HG02759 (cell line): ENCODE data around the gene CWC22.
"Not testable (repeated sequence)": the region's sequence is repeated elsewhere in the genome, so short reads cannot be mapped to it uniquely, and the experiment has no call there.

Source experiments
- ATAC-seq: cut with Tn5 transposase; IDR thresholded peaks from one replicate; pipeline ENCODE4 v1.9.1; 2021; ENCODE audit warnings: mild to moderate bottlenecking, moderate library complexity; ENCODE audit not compliant: unreplicated experiment

CWC22 gene

GRCh38 chr2:180003559-180003958 is 3.5 kb downstream of the CWC22 start:
- ATAC-seq, result no peak

- no peak for ATAC-seq
Observed at GRCh38 chr2:180003073-180003472, 4.0 kb downstream of the CWC22 start.

GRCh38 chr2:180002198-180002770 is 4.8 kb downstream of the CWC22 start:
- ATAC-seq, result no peak

- ATAC-seq, result no peak
Observed at GRCh38 chr2:180001726-180002125, 5.4 kb downstream of the CWC22 start.

DNA sequence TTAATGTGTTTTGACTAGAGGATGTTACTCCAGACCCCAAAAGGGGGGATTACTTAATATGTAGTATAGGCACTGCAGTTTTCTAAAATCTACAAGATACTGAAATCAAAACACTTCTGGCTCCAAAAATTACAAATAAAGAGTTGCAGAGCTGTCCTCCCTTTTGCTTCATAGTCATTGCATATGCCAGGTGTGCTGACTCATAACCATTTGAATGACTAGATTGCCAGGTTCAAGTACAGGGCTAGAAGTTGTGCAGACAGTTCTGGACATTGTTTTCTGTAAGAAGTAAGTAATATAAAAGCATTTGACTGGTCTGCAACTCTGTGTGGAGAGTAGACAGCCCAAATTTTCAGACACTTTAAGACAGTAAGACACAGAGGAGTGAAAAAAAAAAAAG is 6.7 kb downstream of the CWC22 start:
- ATAC-seq, result peak; percentile 53

DNA sequence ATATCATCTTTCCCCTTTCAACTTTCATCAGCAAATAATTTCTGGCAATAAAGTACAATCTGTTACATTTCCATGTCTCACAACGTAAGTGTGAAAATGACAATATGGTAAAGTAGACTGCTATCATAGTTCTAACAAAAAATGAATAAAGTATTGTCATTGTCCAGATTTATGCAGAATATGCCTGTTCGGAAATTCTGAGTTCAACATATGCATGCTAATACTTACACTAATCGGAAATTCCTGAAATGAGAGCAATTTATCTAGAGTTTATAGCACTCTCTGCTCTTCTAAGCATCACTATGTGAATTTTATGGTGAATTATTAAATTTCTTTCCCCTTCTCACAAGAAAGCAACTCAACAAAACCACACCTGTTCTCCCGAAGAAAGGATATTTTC is 8.1 kb downstream of the CWC22 start:
- ATAC-seq, result no peak

DNA sequence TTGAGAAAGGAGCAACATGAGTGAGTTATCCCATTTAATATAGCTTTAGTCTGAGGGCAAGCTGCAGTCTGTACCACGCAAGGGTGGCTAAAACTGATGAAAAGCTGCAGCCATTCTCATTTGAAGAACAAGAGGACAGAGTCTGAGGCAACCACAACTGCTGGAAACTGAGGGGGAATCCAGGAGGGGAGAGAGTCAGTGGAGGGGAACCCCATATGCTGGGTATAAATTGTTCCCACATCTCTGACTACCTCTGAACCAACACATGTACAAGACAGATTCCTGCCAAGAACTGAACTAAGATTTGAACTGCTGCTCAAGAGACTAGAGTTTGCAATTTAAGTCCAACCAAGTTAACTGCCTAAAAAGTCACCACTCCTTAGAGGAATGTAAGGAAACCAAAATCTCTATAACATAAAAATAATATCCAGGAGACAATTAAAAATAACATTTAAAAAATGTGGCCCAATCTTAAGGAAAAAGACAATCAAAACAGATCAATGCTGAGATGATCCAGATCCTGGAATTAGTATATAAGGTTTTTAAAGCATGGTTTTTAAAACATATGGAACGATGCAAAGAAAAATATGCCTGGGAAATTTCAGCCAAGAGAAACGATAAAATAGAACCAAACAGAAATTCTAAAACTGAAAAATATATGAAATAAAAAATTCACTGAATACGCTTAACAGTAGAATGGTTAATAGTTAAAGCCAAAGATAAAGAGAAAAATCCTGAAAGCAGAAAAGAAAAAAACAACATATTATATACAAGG is 11.2 kb downstream of the CWC22 start:
- peak; percentile 70 for ATAC-seq

GRCh38 chr2:179991344-179991743 is 15.8 kb downstream of the CWC22 start:
- no peak for ATAC-seq

GRCh38 chr2:179990676-179991317 is 16.3 kb downstream of the CWC22 start:
- no peak for ATAC-seq

GRCh38 chr2:179987916-179988315 is 19.2 kb downstream of the CWC22 start:
- no peak for ATAC-seq

DNA sequence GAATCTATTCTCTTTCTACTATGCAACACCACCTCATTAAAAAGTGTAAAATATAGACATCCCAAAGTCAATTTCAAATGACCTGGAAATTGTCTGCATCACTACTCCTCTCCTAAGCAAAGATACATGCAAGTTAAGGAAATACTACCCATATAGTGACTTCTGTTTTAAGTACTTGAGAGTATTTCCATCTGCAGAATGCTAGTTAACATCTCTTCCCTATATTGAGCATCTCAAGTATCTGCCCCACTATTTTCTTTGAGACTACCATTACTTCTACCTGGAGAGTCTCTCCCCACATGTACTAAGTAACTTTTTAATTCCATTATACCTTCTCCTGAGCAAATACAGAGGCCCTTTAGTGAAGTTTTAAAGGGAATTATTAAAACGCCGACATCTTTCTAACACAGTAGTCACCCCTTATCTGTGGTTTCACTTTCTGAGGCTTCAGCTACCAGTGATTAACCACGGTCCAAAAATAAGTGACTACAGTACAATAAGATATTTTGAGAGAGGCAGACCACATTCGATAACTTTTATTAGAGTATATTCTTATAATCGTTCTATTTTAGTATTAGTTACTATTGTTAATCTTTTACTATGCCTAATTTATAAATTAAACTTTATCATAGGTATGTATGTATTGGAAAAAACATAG is 21.8 kb downstream of the CWC22 start:
- ATAC-seq, result peak; percentile 91

- no peak for ATAC-seq
Observed at GRCh38 chr2:179983250-179983932, 23.7 kb downstream of the CWC22 start.

GRCh38 chr2:179981085-179981484 is 26.0 kb downstream of the CWC22 start:
- no peak for ATAC-seq

DNA sequence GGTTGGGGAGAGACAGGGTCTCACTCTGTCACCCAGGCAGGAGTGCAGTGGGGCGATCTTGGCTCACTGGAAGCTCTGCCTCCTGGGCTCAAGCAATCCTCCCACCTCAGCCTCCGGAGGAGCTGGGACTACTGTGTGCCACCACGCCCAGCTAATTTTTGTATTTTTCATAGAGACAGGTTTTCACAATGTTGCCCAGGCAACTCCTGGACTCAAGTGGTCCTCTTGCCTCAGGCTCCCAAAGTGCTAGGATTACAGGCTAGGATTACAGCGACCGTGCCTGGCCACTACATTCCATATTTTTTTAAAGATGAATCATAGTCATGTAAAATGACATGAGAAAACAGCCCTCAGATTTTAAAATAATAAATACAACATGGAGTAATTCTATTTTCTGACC is 32.3 kb downstream of the CWC22 start:
- no peak for ATAC-seq

GRCh38 chr2:179966778-179967394 is 40.2 kb downstream of the CWC22 start:
- ATAC-seq, result no peak

DNA sequence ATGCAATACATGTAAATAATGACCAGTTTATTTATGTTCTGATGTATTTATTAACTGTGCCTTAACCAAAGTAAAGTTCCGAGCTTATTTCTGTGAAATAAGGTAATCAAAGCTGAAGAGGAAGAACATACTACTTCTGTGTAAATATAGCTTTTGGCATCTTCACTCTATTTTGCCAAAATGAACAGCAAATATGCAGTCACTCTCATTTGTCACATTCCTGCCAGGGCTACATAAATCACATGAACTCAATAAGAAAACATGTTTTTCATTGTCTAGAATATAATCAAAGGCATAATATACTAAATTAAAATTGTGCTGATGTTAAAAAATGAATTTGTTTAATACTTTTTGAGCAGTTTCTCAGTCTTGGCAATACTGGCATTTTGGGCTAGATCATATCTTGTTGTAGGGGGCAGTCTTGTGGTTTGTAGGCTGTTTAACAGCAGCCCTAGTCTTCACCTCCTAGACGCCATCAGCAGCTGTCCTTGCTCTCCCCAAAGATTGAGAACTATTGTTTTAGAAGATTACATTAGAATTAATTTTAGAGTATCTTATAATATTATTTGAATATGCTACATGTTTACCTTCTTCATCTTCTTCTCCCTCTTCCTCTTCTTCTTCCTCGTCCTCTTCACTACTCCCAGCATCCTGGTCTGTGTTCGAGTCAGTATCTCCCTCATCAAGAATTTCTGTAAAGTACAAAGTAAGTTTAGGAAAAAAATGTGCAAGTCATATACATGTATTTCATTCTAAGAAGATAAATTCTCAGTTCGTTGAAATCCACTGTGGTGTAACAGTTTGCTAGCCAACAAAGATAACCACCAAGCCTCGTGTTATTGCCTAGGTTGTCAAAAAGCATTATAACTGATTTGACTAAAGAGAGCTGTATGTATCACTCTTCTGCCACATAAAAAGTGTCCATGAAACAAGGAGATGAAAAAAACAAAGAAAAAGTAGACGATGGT is 41.5 kb downstream of the CWC22 start:
- no peak for ATAC-seq

DNA sequence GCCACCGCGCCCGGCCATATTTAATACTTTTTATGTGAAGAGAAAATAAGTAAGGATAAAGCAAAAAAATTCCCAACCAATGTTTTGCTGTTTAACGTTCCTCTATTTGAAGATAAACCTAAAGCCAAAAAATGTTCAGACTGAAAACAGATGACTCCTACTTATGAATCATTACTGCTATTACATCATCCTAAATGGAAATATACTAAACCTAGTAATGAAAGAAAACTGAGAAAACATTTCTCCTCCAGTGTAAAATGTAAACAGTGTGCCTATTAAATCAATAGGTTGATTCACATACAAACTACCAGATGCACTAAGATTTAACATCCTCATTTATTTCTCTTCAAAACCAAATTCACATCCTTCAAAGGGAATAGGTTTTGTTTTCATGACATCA is 43.5 kb downstream of the CWC22 start:
- no peak for ATAC-seq

DNA sequence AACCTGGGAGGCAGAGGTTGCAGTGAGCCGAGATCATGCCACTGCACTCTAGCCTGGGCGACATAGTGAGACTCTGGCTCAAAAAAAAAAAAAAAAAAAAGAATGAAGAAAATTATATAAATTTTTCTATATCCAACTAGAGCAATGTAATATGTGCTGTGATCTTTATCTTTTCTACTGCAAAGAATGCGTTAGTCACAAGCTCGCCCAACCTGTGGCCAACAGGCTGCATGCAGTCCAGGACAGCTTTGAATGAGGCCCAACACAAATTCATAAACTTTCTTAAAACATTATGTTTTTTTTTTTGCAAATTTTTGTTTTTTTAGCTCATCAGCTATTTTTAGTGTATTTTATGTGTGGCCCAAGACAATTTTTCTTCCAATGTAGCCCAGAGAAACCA is 48.8 kb downstream of the CWC22 start:
- ATAC-seq, result not testable (repeated sequence)

DNA sequence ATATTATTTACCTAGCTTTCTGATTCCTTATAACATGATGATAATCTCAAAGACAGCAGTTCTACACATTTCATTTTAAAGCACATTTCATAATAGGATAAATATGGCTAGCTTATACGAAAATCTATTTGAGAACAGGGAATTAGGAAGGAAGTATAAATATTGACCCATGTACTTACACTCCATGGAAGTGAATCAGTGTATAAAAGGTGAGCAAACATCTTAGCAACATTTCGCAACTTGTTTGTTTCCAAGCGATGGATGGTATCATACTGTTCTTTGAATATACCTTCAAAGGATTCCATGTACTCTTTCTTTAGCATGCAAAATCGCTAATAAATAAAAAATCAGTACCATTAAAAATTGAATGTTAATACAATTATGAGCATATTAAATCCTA is 53.1 kb downstream of the CWC22 start:
- no peak for ATAC-seq

DNA sequence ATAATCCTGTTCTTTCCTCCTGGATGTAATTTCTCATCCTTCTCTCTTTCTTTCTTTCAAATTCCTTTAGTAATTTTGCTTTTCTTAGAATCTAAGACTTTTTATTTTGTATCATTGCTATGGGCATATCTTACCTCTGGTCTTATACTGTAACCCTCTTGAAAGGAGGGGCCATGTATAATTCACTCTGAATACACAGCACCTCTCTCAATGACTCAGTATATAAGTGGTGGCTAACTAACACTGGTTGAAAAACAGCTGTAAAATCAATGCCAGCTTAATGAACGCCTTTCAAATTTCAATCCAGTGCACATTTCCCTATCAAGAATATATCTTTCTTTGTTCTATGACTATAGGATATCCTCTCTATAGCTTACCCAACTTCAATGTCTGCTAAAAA is 53.7 kb downstream of the CWC22 start:
- no peak for ATAC-seq
